KOPT-K1 (cell line): Measurements from ENCODE around the gene ZNF644.
A peak's percentile ranks its signal among the peaks of the same experiment; 100 is the strongest.
"Not testable (repeated sequence)": the region's sequence is repeated elsewhere in the genome, so short reads cannot be mapped to it uniquely, and the experiment has no call there.

Source experiments
- H3K27ac ChIP-seq: fragments of 200-600 bp; sonication (generic); 2 replicates; pipeline ENCODE4 v1.5.1; 2016; ENCODE audit warnings: antibody characterized with exemption, mild to moderate bottlenecking, low read depth, low read length; ENCODE audit not compliant: poor library complexity, severe bottlenecking
- H3K36me3 ChIP-seq: fragments of 200-600 bp; sonication (generic); 2 replicates; pipeline ENCODE4 v1.5.1; 2017; ENCODE audit warnings: antibody characterized with exemption, mild to moderate bottlenecking, low read length, moderate library complexity; ENCODE audit not compliant: insufficient read depth
- H3K9me3 ChIP-seq: fragments of 200-600 bp; sonication (generic); 2 replicates; pipeline ENCODE4 v1.5.1; 2017; ENCODE audit warnings: antibody characterized with exemption, low read length, mild to moderate bottlenecking; ENCODE audit not compliant: insufficient read depth, poor library complexity, severe bottlenecking

Gene ZNF644

DNA sequence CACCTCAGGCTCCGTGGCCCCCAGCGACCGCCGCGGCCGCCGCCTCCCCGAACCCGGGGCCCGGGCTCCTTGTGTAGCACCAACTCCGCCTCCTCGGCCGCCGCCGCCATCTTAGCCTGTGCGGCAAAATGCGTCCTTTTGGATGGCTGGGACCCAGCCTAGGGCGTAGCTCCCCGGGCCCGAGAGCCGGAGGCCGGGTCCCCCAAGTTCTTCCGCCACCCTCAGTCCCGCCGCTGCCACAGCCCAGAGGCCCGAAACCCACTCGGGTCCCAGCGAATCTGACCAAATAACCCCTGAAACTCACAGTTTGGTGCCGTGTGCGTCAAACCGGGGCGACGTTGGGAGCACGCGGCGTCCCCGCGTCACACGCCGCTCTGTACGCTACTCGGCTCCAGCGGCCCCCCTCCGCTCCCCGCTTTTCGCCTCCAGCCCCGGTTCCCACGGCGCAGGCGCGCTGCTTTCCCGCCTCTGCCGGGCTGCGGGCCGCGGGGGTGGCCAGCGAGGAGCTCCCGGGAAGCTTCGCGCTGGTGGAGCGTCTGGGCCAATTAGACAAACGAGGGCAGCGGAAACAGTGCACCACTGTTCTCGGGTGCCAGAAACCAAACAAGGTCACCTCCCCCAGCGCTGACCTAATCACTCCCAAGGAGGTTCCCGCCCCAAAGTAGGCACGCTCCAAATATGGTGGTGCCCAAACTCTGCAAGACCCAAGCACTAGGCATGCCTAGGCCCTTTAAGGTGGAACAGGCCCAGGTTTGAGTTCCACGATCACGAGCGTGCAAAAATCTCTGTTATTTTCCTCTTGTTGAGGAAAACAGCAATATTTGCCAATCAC lies at the start of gene ZNF644:
TSS of gene ZNF644 (minus strand) at position 350 of the 832 bp plus-strand sequence. CDS start 39,682 bp downstream, outside the sequence.
- no peaks in the 10 kb centered on the region for H3K9me3 ChIP-seq
- H3K27ac ChIP-seq: peak within 1 kb of the TSS; percentile 98
- H3K36me3 ChIP-seq: peaks cover 16% of the 10 kb centered on the region

DNA sequence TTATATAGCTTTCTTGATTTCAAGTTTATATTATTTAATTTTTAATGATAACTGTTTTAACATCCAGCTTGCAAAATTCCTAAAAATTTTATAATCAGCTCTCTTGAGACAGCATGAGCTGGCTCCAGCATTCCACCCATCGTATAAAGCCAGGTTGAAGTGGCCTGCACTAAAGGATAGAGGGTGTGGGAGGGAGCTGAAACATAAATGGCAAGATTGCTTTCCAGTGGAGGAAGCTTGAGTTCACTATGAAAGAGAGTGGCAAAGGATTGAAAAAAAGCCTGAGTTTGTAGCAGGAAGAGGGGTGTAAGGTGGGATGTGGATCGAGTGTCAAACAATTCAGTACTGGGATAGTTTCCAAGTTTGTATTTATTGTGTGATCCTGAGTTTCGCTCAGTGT lies 48.5 kb upstream of the ZNF644 start:
- Histone ChIP-seq H3K36me3 (no peaks in the 10 kb centered on the region), H3K9me3 (no peaks in the 10 kb centered on the region), H3K27ac (no peak overlapping the region)

DNA sequence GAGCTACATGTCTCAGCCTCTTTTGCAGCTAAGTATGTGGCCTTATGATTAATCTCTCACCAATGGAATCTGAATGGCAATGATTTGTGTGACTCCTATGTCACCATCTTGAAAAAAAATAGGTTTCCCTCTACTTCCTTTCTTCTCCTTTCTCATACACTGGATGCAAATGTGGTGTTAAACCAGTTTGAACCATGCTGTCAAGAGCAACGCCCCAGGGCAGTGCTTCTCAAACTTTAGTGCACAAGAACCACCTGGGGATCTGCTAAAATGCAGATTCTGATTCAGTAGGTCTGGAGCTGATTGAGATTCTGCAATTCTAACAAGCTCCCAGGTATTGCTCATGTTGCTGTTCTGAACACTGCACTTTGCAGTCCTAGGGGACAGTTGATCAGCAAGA lies 44.7 kb upstream of the ZNF644 start:
- Histone ChIP-seq H3K9me3 (peaks cover 7% of the 10 kb centered on the region), H3K27ac (no peak overlapping the region), H3K36me3 (no peaks in the 10 kb centered on the region)

DNA sequence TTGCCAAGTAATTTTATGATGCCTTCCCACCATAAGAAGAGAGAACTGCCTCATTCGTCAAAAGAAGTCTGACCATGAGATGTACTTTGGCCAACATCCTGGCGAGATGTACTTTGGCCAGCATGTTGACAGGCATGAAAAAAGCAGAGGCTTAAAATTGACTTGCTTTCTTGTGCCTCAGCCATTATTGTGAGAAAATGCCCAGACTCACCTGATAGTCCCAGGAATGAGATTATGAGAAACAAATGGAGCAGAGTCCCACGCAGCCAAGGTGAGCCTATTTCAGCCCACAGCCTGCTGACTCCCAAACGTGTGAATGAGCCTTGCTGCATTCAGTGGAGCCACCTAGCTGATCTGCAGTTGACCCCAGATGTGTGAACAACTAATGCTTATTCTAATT lies 43.5 kb upstream of the ZNF644 start:
- Histone ChIP-seq H3K9me3 (peaks cover 7% of the 10 kb centered on the region), H3K36me3 (no peaks in the 10 kb centered on the region), H3K27ac (no peak overlapping the region)

GRCh38 chr1:91063403-91063802 lies 41.6 kb upstream of the ZNF644 start:
- H3K27ac ChIP-seq, H3K9me3 ChIP-seq, H3K36me3 ChIP-seq: not testable (repeated sequence)

- no peaks in the 10 kb centered on the region for H3K36me3 ChIP-seq
- H3K27ac ChIP-seq: no peak overlapping the region
- peaks cover 3% of the 10 kb centered on the region for H3K9me3 ChIP-seq
These were observed 37.3 kb upstream of the ZNF644 start for GRCh38 chr1:91059157-91059556.

DNA sequence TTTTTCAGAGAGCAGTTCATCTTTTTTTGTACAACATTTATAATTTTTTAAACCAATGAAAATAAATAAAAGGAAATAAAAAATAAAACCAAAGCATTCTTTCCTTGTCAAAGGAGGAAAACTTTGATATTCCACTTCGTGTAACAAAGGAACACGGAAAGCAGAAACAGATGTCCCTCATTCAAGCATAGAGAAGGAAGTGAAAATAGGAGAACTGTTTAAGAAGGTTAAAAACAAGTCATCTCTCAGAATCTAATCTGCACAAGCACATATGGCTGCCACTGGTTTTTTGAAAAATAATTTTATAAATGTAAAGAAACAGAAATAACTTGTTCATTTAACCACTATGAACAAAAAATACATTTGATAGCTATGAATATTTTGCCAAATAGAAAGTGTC lies 35.9 kb upstream of the ZNF644 start:
- H3K27ac ChIP-seq: no peak overlapping the region
- H3K36me3 ChIP-seq: no peaks in the 10 kb centered on the region
- no peaks in the 10 kb centered on the region for H3K9me3 ChIP-seq

GRCh38 chr1:91054780-91055481 lies 33.1 kb upstream of the ZNF644 start:
- H3K27ac ChIP-seq: peak overlapping the region; percentile 33
- no peaks in the 10 kb centered on the region for H3K9me3 ChIP-seq

DNA sequence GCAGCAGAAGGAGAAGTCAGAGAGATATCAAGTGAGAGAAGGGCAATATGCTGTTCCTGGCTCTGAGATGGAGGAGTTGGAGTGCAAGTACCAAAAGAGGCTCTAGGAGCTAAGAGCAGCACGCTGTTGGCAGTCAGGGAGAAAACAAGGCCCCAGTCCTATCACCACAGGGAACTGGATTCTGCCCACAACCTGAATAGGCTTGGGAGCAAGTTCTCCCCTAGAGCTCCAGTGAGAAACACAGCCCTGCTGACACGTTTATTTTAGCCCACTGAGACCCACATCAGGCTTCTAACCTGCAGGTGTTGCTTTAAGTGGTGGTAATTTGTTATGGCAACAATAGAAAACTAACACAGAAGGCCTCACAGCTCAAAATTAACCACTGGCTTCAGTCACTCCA lies 31.8 kb upstream of the ZNF644 start:
- Histone ChIP-seq H3K9me3 (no peaks in the 10 kb centered on the region), H3K27ac (no peak overlapping the region), H3K36me3 (no peaks in the 10 kb centered on the region)

More at GRCh38 chr1:91054780-91055481, 33.1 kb upstream of the ZNF644 start:
- H3K36me3 ChIP-seq: no peaks in the 10 kb centered on the region

- H3K36me3 ChIP-seq, H3K9me3 ChIP-seq, H3K27ac ChIP-seq: not testable (repeated sequence)
These were observed 27.7 kb upstream of the ZNF644 start for GRCh38 chr1:91049551-91049950.

GRCh38 chr1:91046766-91047165 lies 24.9 kb upstream of the ZNF644 start:
- no peaks in the 10 kb centered on the region for H3K36me3 ChIP-seq
- H3K9me3 ChIP-seq: no peaks in the 10 kb centered on the region
- H3K27ac ChIP-seq: no peak overlapping the region

DNA sequence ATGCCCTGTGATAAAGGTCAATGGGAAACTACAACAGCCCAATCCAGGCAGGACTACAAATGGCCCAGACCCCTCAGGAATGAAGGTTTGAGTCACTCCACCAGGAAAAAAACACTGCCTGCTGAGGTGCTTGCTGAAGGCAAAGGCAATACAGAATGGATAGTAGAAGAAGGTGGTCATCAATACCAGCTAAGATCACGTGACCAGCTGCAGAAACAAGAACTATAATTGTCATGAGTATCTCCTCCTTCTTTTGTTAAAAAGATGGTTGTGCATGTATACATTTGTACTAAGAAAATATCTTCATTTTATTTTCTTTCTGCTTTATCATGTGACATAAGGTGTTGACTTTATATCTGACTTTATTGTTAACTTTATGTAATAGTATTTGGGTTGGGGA lies 23.4 kb upstream of the ZNF644 start:
- Histone ChIP-seq H3K27ac (no peak overlapping the region), H3K36me3 (no peaks in the 10 kb centered on the region), H3K9me3 (no peaks in the 10 kb centered on the region)

DNA sequence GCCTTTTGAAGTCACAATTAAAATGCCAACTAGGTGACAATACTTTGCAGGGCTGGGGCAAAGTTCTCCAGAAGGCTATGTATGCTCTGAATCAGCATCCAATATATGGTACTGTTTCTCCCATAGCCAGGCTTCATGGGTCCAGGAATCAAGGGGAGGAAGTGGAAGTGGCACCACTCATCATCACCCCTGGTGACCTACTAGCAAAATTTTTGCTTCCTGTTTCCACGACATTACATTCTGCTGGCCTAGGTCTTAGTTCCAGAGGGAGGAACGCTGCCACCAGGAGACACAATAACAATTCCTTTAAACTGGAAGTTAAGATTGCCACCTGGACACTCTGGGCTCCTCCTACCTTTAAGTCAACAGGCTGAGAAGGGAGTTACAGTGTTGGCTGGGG lies 22.9 kb upstream of the ZNF644 start:
- not testable (repeated sequence) for H3K27ac ChIP-seq, H3K36me3 ChIP-seq, H3K9me3 ChIP-seq

DNA sequence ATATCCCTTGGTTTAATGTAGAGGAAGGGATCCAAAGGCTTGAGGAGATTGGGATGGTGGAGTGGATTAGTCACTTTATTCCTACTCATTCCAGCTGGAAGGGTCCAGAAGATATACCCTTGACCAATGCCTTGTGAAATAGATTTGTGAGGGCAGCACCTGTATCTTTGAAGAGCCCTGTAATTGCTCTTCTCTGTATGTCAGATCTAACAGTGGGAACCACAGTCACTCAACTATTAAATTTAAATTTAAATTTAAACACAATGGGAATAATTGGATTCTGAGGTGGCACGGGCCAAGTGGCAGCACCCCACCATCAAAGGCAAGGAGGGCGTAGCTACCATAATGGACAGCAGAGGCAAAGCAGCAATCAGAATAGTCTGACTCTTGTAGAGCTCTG lies 20.5 kb upstream of the ZNF644 start:
- H3K9me3 ChIP-seq: not testable (repeated sequence)

DNA sequence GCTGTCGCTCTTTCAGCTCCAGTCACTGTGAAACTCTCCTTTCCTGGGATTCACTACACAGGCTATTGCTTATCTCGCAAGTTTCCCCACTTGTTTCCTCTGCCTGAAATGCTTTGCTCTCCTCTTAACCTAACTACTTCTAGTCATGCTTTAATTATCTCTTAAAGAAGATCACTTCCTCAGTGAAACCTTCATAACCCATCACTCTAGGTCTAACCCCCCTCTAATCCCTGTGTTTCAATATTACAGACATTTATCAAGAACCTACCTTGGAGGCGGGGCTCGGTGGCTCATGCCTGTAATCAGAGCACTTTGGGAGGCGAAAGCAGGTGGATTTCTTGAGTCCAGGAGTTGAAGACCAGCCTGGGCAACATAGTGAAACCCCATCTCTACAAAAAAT lies 16.7 kb upstream of the ZNF644 start:
- Histone ChIP-seq H3K36me3 (no peaks in the 10 kb centered on the region), H3K27ac (no peak overlapping the region), H3K9me3 (no peaks in the 10 kb centered on the region)

More for the DNA sequence above, 20.5 kb upstream of the ZNF644 start:
- H3K27ac ChIP-seq, H3K36me3 ChIP-seq: not testable (repeated sequence)
